ENCODE data around the gene ALPG.

ALPG gene

GRCh38 chr2:232417489-232417888 is 10.8 kb downstream of the ALPG start:
- no peaks in the 10 kb centered on the region for H3F3A ChIP-seq (ENCODE audit: insufficient read depth)
- H4K20me1 ChIP-seq (ENCODE audit: low read depth, low read length) = no peaks in the 10 kb centered on the region
- H3K27ac ChIP-seq (ENCODE audit: low read depth, low read length) = no peak overlapping the region
- H2AFZ ChIP-seq (ENCODE audit: low read depth, low read length, severe bottlenecking) = no peak overlapping the region
- H3K9ac ChIP-seq (ENCODE audit: low read length) = no peak overlapping the region
- no peaks in the 10 kb centered on the region for H3K27me3 ChIP-seq (ENCODE audit: low read length)
- H3K79me2 ChIP-seq (ENCODE audit: insufficient read depth, low read length) = no peaks in the 10 kb centered on the region
- no peak overlapping the region for H3K4me3 ChIP-seq (ENCODE audit: insufficient read depth, low read length, poor library complexity, severe bottlenecking)
- H3K9me3 ChIP-seq (ENCODE audit: insufficient read depth, low read length) = no peaks in the 10 kb centered on the region
- no peaks in the 10 kb centered on the region for H3K36me3 ChIP-seq (ENCODE audit: low read length)
- TF ChIP-seq, protein P1, sequence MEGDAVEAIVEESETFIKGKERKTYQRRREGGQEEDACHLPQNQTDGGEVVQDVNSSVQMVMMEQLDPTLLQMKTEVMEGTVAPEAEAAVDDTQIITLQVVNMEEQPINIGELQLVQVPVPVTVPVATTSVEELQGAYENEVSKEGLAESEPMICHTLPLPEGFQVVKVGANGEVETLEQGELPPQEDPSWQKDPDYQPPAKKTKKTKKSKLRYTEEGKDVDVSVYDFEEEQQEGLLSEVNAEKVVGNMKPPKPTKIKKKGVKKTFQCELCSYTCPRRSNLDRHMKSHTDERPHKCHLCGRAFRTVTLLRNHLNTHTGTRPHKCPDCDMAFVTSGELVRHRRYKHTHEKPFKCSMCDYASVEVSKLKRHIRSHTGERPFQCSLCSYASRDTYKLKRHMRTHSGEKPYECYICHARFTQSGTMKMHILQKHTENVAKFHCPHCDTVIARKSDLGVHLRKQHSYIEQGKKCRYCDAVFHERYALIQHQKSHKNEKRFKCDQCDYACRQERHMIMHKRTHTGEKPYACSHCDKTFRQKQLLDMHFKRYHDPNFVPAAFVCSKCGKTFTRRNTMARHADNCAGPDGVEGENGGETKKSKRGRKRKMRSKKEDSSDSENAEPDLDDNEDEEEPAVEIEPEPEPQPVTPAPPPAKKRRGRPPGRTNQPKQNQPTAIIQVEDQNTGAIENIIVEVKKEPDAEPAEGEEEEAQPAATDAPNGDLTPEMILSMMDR (IDR thresholded peaks at IDR 0.05; ENCODE audit: insufficient read depth, low read length, poor library complexity, severe bottlenecking) = no peak
- TF ChIP-seq EZH2phosphoT487 (conservative IDR thresholded peaks at IDR 0.05; ENCODE audit: low read length) = no peak
- no peaks in the 10 kb centered on the region for H3K9me2 ChIP-seq (replicated peaks; ENCODE audit: insufficient read depth, low read length)
- no peak overlapping the region for H3K4me2 ChIP-seq (ENCODE audit: low read depth, low read length, poor library complexity, severe bottlenecking)

DNA sequence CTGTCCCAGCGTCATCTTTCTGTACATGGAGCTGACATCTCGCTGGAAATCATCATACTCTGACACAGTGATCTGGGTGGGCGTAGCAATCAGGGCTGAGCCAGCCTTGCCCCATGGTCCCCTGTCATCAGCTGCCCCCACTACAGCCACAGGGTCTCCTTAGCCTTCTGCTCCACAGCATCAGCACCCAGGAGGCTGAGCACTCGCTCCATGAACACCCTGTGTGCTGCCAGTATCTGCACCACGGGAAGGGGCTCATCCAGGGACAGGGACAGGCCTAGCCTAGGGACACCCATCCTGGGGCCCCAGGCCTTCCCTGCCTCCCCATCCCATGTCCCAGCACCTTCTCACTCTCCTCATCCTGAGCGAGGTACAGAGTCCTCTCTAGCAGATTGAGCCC is 11.4 kb downstream of the ALPG start:
- H3K9me3 ChIP-seq (ENCODE audit: insufficient read depth, low read length) = no peaks in the 10 kb centered on the region
- H3K79me2 ChIP-seq (ENCODE audit: insufficient read depth, low read length) = no peaks in the 10 kb centered on the region
- H2AFZ ChIP-seq (ENCODE audit: low read depth, low read length, severe bottlenecking) = no peak overlapping the region
- no peaks in the 10 kb centered on the region for H3K9me2 ChIP-seq (replicated peaks; ENCODE audit: insufficient read depth, low read length)
- no peaks in the 10 kb centered on the region for H3K36me3 ChIP-seq (ENCODE audit: low read length)
- H3K27me3 ChIP-seq (ENCODE audit: low read length) = no peaks in the 10 kb centered on the region
- no peak overlapping the region for H3K27ac ChIP-seq (ENCODE audit: low read depth, low read length)
- H3K4me2 ChIP-seq (ENCODE audit: low read depth, low read length, poor library complexity, severe bottlenecking) = no peak overlapping the region
- H4K20me1 ChIP-seq (ENCODE audit: low read depth, low read length) = no peaks in the 10 kb centered on the region
- TF ChIP-seq EZH2phosphoT487 (conservative IDR thresholded peaks at IDR 0.05; ENCODE audit: low read length) = no peak
- TF ChIP-seq, protein P1 (IDR thresholded peaks at IDR 0.05; ENCODE audit: insufficient read depth, low read length, poor library complexity, severe bottlenecking) = no peak
- no peak overlapping the region for H3K9ac ChIP-seq (ENCODE audit: low read length)
- H3K4me3 ChIP-seq (ENCODE audit: insufficient read depth, low read length, poor library complexity, severe bottlenecking) = no peak overlapping the region
- H3F3A ChIP-seq (ENCODE audit: insufficient read depth) = no peaks in the 10 kb centered on the region

DNA sequence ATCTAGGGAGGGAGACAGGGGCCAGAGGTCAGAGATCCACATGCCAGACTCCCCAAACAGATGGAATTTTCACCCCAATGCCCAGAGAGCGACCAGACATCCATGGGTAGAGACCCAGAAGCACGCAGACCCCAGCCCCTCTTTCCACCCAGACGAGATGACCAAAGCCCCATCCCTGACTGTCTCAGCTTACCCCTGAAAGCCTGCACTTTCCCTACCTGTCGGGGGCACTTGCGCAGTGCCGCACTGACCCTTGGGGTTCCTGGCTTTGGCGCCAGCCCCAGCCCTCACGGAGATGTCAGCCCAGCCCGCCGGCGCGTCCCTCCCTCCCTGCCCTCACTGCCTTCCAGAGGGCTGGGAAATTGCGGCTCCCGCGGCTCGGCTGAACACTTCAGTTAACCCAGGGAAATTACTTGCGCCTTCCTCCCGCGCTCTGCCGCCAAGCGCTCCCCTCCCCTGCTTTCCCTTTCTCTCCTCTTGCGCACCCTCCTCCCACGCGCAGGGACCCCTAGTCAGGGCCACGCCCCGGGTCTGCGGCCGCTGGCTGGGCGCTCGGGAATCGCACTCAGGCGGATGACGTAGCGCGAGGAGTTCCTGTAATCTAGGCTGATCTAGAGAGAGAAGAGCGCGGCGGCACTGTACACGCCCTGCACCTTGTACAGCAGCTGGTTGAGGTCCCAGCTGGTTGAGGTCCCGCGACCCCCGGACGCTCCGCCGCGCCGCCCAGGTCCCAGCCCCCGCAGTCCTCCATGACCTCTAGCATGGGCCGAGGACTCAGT is 12.0 kb downstream of the ALPG start:
- H3K4me3 ChIP-seq (ENCODE audit: insufficient read depth, low read length, poor library complexity, severe bottlenecking) = no peak overlapping the region
- no peak overlapping the region for H3K9ac ChIP-seq (ENCODE audit: low read length)
- no peaks in the 10 kb centered on the region for H3K27me3 ChIP-seq (ENCODE audit: low read length)
- H3K36me3 ChIP-seq (ENCODE audit: low read length) = no peaks in the 10 kb centered on the region
- no peak overlapping the region for H3K4me2 ChIP-seq (ENCODE audit: low read depth, low read length, poor library complexity, severe bottlenecking)
- H3K79me2 ChIP-seq (ENCODE audit: insufficient read depth, low read length) = no peaks in the 10 kb centered on the region
- H3K27ac ChIP-seq (ENCODE audit: low read depth, low read length) = no peak overlapping the region
- H3F3A ChIP-seq (ENCODE audit: insufficient read depth) = no peaks in the 10 kb centered on the region
- no peaks in the 10 kb centered on the region for H4K20me1 ChIP-seq (ENCODE audit: low read depth, low read length)
- no peaks in the 10 kb centered on the region for H3K9me3 ChIP-seq (ENCODE audit: insufficient read depth, low read length)
- no peaks in the 10 kb centered on the region for H3K9me2 ChIP-seq (replicated peaks; ENCODE audit: insufficient read depth, low read length)
- TF ChIP-seq, protein P1 (IDR thresholded peaks at IDR 0.05; ENCODE audit: insufficient read depth, low read length, poor library complexity, severe bottlenecking) = no peak
- TF ChIP-seq EZH2phosphoT487 (conservative IDR thresholded peaks at IDR 0.05; ENCODE audit: low read length) = no peak
- H2AFZ ChIP-seq (ENCODE audit: low read depth, low read length, severe bottlenecking) = no peak overlapping the region
